Nephron progenitor cell (in vitro differentiated cells): Measurements from ENCODE around the gene CCT5.
A peak's percentile ranks its signal among the peaks of the same experiment; 100 is the strongest.
"Not testable (repeated sequence)": the region's sequence is repeated elsewhere in the genome, so short reads cannot be mapped to it uniquely, and the experiment has no call there.

Experiments
- DNase-seq: peaks from one replicate; pipeline ENCODE4 v3.0.0; 2021
- H3K27ac Mint-ChIP-seq: 2 replicates; pipeline ENCODE4 v1.8.0; 2021; ENCODE audit warnings: mild to moderate bottlenecking, moderate library complexity, mixed read lengths
- H3K27me3 Mint-ChIP-seq: 2 replicates; pipeline ENCODE4 v1.8.0; 2021; ENCODE audit warnings: mild to moderate bottlenecking, low read depth, mixed read lengths; ENCODE audit not compliant: poor library complexity
- H3K36me3 Mint-ChIP-seq: 2 replicates; pipeline ENCODE4 v1.8.0; 2021; ENCODE audit warnings: low read depth, mixed read lengths
- H3K4me1 Mint-ChIP-seq: 2 replicates; pipeline ENCODE4 v1.8.0; 2021; ENCODE audit warnings: mixed read lengths
- H3K4me3 Mint-ChIP-seq: 2 replicates; pipeline ENCODE4 v1.8.0; 2021; ENCODE audit warnings: mild to moderate bottlenecking, moderate library complexity, mixed read lengths
- H3K9me3 Mint-ChIP-seq: 2 replicates; pipeline ENCODE4 v1.8.0; 2021; ENCODE audit warnings: mild to moderate bottlenecking, moderate library complexity, mixed read lengths
- CTCF ChIP-seq: fragments of 200-600 bp; sonication (generic); IDR thresholded peaks from 2 replicates; pipeline ENCODE4 v1.5.0; 2021; ENCODE audit warnings: antibody characterized with exemption

The CCT5 gene

GRCh38 chr5:10307206-10308148 is 57.4 kb downstream of the CCT5 start, which contains the start of gene CMBL:
CMBL (minus strand) TSS chr5:10307902; CDS start chr5:10290762, 17,140 bp downstream.
- DNase-seq = peak; percentile 67
- H3K9me3 Mint-ChIP-seq = peaks cover 9% of the 10 kb centered on the region
- H3K4me1 Mint-ChIP-seq = peaks cover 39% of the 10 kb centered on the region

GRCh38 chr5:10308844-10309243 is 58.8 kb downstream of the CCT5 start:
- Mint-ChIP-seq H3K9me3 (peaks cover under 1% of the 10 kb centered on the region), H3K36me3 (peaks cover 17% of the 10 kb centered on the region), H3K27me3 (peaks cover 13% of the 10 kb centered on the region), H3K4me1 (peaks cover 39% of the 10 kb centered on the region), H3K4me3 (peak overlapping the region; percentile 61), H3K27ac (no peak overlapping the region)
- DNase-seq = no peak
- TF ChIP-seq CTCF = no peak

More at GRCh38 chr5:10307206-10308148, 57.4 kb downstream of the CCT5 start, which contains the start of gene CMBL:
- Mint-ChIP-seq H3K4me3 (peak within 1 kb of the TSS; percentile 87), H3K27me3 (peaks cover 13% of the 10 kb centered on the region), H3K27ac (no peak within 1 kb of the TSS), H3K36me3 (peaks cover 28% of the 10 kb centered on the region)
- TF ChIP-seq CTCF = no peak

- TF ChIP-seq CTCF = no peak
- peaks cover 6% of the 10 kb centered on the region for H3K36me3 Mint-ChIP-seq
- H3K9me3 Mint-ChIP-seq = no peaks in the 10 kb centered on the region
- no peak for DNase-seq
- peaks cover 39% of the 10 kb centered on the region for H3K4me1 Mint-ChIP-seq
- no peak overlapping the region for H3K27ac Mint-ChIP-seq
- peaks cover 13% of the 10 kb centered on the region for H3K27me3 Mint-ChIP-seq
- H3K4me3 Mint-ChIP-seq = no peak overlapping the region
These were observed 60.1 kb downstream of the CCT5 start for GRCh38 chr5:10310066-10310779.

GRCh38 chr5:10310835-10311570 is 60.9 kb downstream of the CCT5 start:
- not testable (repeated sequence) for H3K27ac Mint-ChIP-seq, DNase-seq, H3K36me3 Mint-ChIP-seq, H3K9me3 Mint-ChIP-seq, H3K4me3 Mint-ChIP-seq
- peaks cover 13% of the 10 kb centered on the region for H3K27me3 Mint-ChIP-seq
- H3K4me1 Mint-ChIP-seq = peaks cover 34% of the 10 kb centered on the region

GRCh38 chr5:10311595-10312425 is 61.7 kb downstream of the CCT5 start:
- H3K4me1 Mint-ChIP-seq = peaks cover 26% of the 10 kb centered on the region
- no peaks in the 10 kb centered on the region for H3K36me3 Mint-ChIP-seq
- TF ChIP-seq CTCF = no peak
- H3K9me3 Mint-ChIP-seq = peaks cover 5% of the 10 kb centered on the region
- DNase-seq = no peak
- H3K27me3 Mint-ChIP-seq = peaks cover 11% of the 10 kb centered on the region
- no peak overlapping the region for H3K27ac Mint-ChIP-seq
- no peak overlapping the region for H3K4me3 Mint-ChIP-seq
